HepG2 (cell line): ENCODE results near the gene ARFGAP3. TPM values are rescaled to one million over a fixed set of nuclear protein-coding genes. Genes with fewer than 3 reads are reported as not detected.

ENCODE experiments used
- ARNT ChIP-seq: fragments of 450-650 bp; IDR thresholded peaks from 2 replicates; pipeline ENCODE4 v1.6.1; 2017
- LCORL ChIP-seq, 2 experiments: fragments of 450-650 bp in 1 of 2; sonication (generic) in 1 of 2; formaldehyde crosslinking in 1 of 2; IDR thresholded peaks; 2 replicates each; pipeline versions ENCODE4 v1.5.0 to v1.6.1; 2017 to 2020; ENCODE audit warnings: antibody characterized with exemption in 1 of 2, missing genetic modification reagents in 1 of 2
- NKX3-1 ChIP-seq: sonication (generic); formaldehyde crosslinking; IDR thresholded peaks from 2 replicates; pipeline ENCODE4 v1.5.0; 2020; ENCODE audit warnings: missing genetic modification reagents
- PCBP1 ChIP-seq: fragments of 200-400 bp; formaldehyde crosslinking; IDR thresholded peaks from 2 replicates; pipeline ENCODE4 v1.6.1; 2017; ENCODE audit warnings: mild to moderate bottlenecking, low read depth, low read length, borderline replicate concordance
- SNAPC2 ChIP-seq: sonication (generic); formaldehyde crosslinking; IDR thresholded peaks from 2 replicates; pipeline ENCODE4 v1.8.1; 2022; ENCODE audit warnings: mild to moderate bottlenecking, missing genetic modification reagents
- ZNF337 ChIP-seq: sonication (generic); formaldehyde crosslinking; IDR thresholded peaks from 2 replicates; pipeline ENCODE4 v1.5.1; 2020; ENCODE audit warnings: missing genetic modification reagents, low read depth, mild to moderate bottlenecking, borderline replicate concordance
- ZNF34 ChIP-seq: sonication (generic); formaldehyde crosslinking; IDR thresholded peaks from 2 replicates; pipeline ENCODE4 v1.4.0; 2020; ENCODE audit warnings: mild to moderate bottlenecking, missing genetic modification reagents, borderline replicate concordance
- ZNF615 ChIP-seq: sonication (generic); formaldehyde crosslinking; IDR thresholded peaks from 2 replicates; pipeline ENCODE4 v1.5.0; 2020; ENCODE audit warnings: mild to moderate bottlenecking, missing genetic modification reagents, borderline replicate concordance
- polyA plus RNA-seq, 8 experiments: library from polyadenylated mRNA; depleted of rRNA in 3 of 8; stranded (reverse) in 7 of 8; unstranded in 1 of 8; fragments of >200 nt; fragmentation: Illumina TruSeq in 4 of 8; extraction: Trizol in 4 of 8; gene quantifications; 2 replicates each; pipeline versions ENCODE4 v1.2.1 to v1.2.3, GENCODE V29; 2011 to 2016; ENCODE audit warnings: low read depth in 4 of 8, missing spikeins in 1 of 8, mixed read lengths in 1 of 8; ENCODE audit not compliant: insufficient read depth in 1 of 8
- total RNA-seq, 5 experiments: library from RNA; depleted of rRNA; stranded (reverse); fragments of >200 nt; fragmentation: Illumina TruSeq; extraction: Trizol; gene quantifications; 2 replicates each; pipeline ENCODE4 v1.2.3, GENCODE V29; 2016; ENCODE audit warnings: low read depth in 1 of 5
- TF ChIP-seq, protein P1 (sequence below): sonication (generic); formaldehyde crosslinking; IDR thresholded peaks from 2 replicates; pipeline ENCODE4 v1.4.0; 2020; ENCODE audit warnings: mild to moderate bottlenecking, missing genetic modification reagents, borderline replicate concordance
- TF ChIP-seq, protein P2 (sequence below): sonication (generic); formaldehyde crosslinking; IDR thresholded peaks from 2 replicates; pipeline ENCODE4 v1.4.0; 2020; ENCODE audit warnings: missing genetic modification reagents, borderline replicate concordance
- TF ChIP-seq, protein P3 (sequence below): fragments of 450-650 bp; IDR thresholded peaks from 2 replicates; pipeline ENCODE4 v1.6.1; 2017
- TF ChIP-seq, protein P4 (sequence below): sonication (generic); formaldehyde crosslinking; IDR thresholded peaks from 2 replicates; pipeline ENCODE4 v1.4.0; 2020; ENCODE audit warnings: missing genetic modification reagents
- TF ChIP-seq, protein P5 (sequence below): sonication (generic); formaldehyde crosslinking; IDR thresholded peaks from 2 replicates; pipeline ENCODE4 v1.5.0; 2020; ENCODE audit warnings: missing genetic modification reagents

ARFGAP3 gene
- total and polyA plus RNA-seq, 2 of the 13 experiments (the other 11 are each of a cell fraction or from before 2014, with no cell fraction given) = 41.7 to 61.6 TPM

DNA sequence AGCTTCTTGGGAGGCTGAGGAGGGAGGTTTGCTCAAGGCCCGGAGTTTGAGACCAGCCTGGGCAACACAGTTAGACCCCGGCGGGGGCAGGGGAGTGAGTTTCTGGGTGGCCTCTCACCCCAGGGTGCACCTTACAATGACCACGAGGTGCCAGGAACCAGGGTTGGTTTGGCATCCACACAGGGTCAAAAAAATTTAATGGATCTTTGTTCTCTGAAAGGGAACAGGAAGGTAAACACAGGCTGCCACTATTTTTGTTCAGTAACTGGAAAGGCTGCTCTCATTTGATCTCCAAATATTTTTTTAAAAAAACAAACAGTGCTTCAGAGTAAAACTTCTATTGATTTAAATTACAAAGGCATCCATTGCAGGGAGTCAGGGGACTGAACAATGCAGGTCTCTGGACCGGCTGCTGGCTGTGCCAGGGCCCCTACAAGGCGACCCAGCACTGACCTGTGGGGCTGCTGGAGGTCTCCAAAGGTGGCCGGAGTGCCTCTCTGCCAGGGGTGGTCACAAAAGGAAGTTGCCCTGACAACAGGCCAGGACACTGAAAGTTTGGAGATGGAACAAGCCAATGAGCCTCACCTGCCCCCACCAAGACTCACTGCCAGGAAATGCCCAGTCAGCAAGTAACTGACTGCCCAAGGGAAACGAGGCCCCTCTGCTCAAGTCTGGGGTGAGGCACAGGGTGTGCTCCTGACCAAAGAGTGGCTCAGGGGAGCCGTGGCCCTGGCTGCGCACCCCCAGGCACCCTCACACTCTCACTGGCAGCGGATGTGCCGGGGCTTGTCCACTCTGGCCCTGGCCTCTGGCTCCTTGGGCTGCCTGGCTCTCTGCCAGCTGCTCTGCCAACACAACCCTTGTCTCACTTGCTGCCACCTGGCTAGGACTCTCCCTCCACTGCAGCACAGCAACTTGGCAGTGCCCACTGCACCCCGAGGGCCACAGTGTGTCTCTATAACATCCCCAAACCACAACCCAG, 51.8 kb downstream of the ARFGAP3 start (continued):
- TF ChIP-seq, protein P1, sequence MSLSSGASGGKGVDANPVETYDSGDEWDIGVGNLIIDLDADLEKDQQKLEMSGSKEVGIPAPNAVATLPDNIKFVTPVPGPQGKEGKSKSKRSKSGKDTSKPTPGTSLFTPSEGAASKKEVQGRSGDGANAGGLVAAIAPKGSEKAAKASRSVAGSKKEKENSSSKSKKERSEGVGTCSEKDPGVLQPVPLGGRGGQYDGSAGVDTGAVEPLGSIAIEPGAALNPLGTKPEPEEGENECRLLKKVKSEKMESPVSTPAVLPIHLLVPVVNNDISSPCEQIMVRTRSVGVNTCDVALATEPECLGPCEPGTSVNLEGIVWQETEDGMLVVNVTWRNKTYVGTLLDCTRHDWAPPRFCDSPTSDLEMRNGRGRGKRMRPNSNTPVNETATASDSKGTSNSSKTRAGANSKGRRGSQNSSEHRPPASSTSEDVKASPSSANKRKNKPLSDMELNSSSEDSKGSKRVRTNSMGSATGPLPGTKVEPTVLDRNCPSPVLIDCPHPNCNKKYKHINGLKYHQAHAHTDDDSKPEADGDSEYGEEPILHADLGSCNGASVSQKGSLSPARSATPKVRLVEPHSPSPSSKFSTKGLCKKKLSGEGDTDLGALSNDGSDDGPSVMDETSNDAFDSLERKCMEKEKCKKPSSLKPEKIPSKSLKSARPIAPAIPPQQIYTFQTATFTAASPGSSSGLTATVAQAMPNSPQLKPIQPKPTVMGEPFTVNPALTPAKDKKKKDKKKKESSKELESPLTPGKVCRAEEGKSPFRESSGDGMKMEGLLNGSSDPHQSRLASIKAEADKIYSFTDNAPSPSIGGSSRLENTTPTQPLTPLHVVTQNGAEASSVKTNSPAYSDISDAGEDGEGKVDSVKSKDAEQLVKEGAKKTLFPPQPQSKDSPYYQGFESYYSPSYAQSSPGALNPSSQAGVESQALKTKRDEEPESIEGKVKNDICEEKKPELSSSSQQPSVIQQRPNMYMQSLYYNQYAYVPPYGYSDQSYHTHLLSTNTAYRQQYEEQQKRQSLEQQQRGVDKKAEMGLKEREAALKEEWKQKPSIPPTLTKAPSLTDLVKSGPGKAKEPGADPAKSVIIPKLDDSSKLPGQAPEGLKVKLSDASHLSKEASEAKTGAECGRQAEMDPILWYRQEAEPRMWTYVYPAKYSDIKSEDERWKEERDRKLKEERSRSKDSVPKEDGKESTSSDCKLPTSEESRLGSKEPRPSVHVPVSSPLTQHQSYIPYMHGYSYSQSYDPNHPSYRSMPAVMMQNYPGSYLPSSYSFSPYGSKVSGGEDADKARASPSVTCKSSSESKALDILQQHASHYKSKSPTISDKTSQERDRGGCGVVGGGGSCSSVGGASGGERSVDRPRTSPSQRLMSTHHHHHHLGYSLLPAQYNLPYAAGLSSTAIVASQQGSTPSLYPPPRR (CRISPR knock-in tag) = peak; percentile 82; the same call in 1 of the 2 replicates
- TF ChIP-seq, protein P2, sequence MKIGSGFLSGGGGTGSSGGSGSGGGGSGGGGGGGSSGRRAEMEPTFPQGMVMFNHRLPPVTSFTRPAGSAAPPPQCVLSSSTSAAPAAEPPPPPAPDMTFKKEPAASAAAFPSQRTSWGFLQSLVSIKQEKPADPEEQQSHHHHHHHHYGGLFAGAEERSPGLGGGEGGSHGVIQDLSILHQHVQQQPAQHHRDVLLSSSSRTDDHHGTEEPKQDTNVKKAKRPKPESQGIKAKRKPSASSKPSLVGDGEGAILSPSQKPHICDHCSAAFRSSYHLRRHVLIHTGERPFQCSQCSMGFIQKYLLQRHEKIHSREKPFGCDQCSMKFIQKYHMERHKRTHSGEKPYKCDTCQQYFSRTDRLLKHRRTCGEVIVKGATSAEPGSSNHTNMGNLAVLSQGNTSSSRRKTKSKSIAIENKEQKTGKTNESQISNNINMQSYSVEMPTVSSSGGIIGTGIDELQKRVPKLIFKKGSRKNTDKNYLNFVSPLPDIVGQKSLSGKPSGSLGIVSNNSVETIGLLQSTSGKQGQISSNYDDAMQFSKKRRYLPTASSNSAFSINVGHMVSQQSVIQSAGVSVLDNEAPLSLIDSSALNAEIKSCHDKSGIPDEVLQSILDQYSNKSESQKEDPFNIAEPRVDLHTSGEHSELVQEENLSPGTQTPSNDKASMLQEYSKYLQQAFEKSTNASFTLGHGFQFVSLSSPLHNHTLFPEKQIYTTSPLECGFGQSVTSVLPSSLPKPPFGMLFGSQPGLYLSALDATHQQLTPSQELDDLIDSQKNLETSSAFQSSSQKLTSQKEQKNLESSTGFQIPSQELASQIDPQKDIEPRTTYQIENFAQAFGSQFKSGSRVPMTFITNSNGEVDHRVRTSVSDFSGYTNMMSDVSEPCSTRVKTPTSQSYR (CRISPR knock-in tag) = peak; percentile 50
- TF ChIP-seq ZNF34 (0 out of 2 replicates have a peak, but pooled peaks have one; percentile 46), ARNT (no peak), ZNF615 (CRISPR knock-in tag) (no peak), ZNF337 (CRISPR knock-in tag) (no peak), PCBP1 (no peak), NKX3-1 (no peak), LCORL (IDR thresholded peaks at IDR 0.05) (peak; percentile 73; the same call in 1 of the 2 replicates), LCORL (CRISPR knock-in tag; IDR thresholded peaks at IDR 0.05) (peak; percentile 84), SNAPC2 (CRISPR knock-in tag) (0 out of 2 replicates have a peak, but pooled peaks have one; percentile 46)
- TF ChIP-seq, protein P3, sequence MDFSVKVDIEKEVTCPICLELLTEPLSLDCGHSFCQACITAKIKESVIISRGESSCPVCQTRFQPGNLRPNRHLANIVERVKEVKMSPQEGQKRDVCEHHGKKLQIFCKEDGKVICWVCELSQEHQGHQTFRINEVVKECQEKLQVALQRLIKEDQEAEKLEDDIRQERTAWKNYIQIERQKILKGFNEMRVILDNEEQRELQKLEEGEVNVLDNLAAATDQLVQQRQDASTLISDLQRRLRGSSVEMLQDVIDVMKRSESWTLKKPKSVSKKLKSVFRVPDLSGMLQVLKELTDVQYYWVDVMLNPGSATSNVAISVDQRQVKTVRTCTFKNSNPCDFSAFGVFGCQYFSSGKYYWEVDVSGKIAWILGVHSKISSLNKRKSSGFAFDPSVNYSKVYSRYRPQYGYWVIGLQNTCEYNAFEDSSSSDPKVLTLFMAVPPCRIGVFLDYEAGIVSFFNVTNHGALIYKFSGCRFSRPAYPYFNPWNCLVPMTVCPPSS = no peak
- TF ChIP-seq, protein P4, sequence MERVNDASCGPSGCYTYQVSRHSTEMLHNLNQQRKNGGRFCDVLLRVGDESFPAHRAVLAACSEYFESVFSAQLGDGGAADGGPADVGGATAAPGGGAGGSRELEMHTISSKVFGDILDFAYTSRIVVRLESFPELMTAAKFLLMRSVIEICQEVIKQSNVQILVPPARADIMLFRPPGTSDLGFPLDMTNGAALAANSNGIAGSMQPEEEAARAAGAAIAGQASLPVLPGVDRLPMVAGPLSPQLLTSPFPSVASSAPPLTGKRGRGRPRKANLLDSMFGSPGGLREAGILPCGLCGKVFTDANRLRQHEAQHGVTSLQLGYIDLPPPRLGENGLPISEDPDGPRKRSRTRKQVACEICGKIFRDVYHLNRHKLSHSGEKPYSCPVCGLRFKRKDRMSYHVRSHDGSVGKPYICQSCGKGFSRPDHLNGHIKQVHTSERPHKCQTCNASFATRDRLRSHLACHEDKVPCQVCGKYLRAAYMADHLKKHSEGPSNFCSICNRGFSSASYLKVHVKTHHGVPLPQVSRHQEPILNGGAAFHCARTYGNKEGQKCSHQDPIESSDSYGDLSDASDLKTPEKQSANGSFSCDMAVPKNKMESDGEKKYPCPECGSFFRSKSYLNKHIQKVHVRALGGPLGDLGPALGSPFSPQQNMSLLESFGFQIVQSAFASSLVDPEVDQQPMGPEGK (CRISPR knock-in tag) = peak; percentile 84
- TF ChIP-seq, protein P5, sequence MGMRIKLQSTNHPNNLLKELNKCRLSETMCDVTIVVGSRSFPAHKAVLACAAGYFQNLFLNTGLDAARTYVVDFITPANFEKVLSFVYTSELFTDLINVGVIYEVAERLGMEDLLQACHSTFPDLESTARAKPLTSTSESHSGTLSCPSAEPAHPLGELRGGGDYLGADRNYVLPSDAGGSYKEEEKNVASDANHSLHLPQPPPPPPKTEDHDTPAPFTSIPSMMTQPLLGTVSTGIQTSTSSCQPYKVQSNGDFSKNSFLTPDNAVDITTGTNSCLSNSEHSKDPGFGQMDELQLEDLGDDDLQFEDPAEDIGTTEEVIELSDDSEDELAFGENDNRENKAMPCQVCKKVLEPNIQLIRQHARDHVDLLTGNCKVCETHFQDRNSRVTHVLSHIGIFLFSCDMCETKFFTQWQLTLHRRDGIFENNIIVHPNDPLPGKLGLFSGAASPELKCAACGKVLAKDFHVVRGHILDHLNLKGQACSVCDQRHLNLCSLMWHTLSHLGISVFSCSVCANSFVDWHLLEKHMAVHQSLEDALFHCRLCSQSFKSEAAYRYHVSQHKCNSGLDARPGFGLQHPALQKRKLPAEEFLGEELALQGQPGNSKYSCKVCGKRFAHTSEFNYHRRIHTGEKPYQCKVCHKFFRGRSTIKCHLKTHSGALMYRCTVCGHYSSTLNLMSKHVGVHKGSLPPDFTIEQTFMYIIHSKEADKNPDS = no peak
